ENCODE results near the gene FAF1. TPM values are rescaled to one million over a fixed set of nuclear protein-coding genes. Genes with fewer than 3 reads are reported as not detected.

FAF1 gene
- total and polyA plus RNA-seq, 2 of the 8 experiments (the other 6 are each of a cell fraction or from before 2014, with no cell fraction given): 10.8 to 65.9 TPM

DNA sequence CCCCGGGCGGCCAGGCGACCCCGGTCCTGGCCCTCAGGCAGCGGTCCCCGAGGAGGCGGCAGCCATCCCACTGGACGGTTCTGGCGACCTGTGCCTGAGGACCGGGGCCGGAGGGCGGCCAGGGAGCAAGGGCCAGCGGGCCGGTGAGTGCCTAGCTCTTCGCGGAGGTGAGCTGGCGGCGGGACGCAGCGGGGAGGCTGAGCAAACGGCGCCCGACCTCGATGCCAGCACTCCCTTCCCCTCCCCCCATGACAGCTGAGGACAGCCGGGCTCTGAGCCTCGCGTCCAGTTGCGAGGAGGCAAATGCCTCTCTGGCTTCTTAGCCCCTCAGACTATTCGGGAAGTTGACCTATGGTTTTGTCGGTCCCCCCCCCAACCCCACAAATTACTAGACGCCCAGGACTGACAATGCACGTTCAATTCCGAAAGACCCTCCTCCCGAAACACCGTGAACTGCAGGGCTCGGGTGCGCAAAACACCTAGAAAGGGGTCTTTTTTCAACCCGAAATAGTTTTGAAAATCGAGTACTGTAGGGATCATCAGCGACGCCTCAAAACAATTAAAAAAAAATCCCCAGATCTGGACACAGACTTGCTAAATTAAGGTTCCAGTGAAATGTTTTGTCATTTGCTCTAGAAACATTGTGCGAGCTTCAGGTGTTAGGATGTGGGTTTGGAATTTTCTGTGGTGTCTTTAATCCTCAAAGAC lies 18.2 kb upstream of the FAF1 start:
- H3K4me2 ChIP-seq (ENCODE audit: insufficient read depth in 1 of 2, low read depth in 2 of 2, low read length in 2 of 2): peak overlapping the region; percentile 54 to 74
- CTCF ChIA-PET (ENCODE audit: partially characterized antibody): interaction anchor here (0.7 to 3.0 kb wide), 5 partner anchors 17 to 212 kb away, joined by 3 to 14 read pairs (median 7); no protein-coding TSS in a partner anchor
- H3K4ac ChIP-seq (replicated peaks; ENCODE audit: insufficient read length, low read depth, low read length): no peak overlapping the region
- no peak overlapping the region for H2BK20ac ChIP-seq (ENCODE audit: low read length)
- no peak overlapping the region for H3K18ac ChIP-seq (ENCODE audit: extremely low read depth, low read length)
- no peak overlapping the region for H3K23ac ChIP-seq (ENCODE audit: insufficient read length)
- DNase-seq (ENCODE audit: low read depth in 1 of 2, low spot score in 2 of 2) (peak; percentile 63 to 90), FAIRE-seq (no peak)
- peak overlapping the region; percentile 7 to 67 (median 32); a peak in 7 of 8 replicates for H3K4me3 ChIP-seq (ENCODE audit: extremely low read depth in 1 of 4, insufficient read depth in 2 of 4, low read depth in 3 of 4, low read length in 4 of 4)
- H4K8ac ChIP-seq (ENCODE audit: extremely low read depth, insufficient read depth, low read length): no peak overlapping the region
- no peaks in the 10 kb centered on the region for H3K79me1 ChIP-seq (ENCODE audit: low read depth, low read length)
- no peaks in the 10 kb centered on the region for H3K9me3 ChIP-seq (ENCODE audit: insufficient read depth in 2 of 2, low read depth in 1 of 2, low read length in 1 of 2)
- H4K20me1 ChIP-seq (replicated peaks in 1 of 2; ENCODE audit: control insufficient read depth in 1 of 2, insufficient read depth in 2 of 2, low read length in 2 of 2): peaks cover 7 to 8% of the 10 kb centered on the region in 2 experiments
- H2BK120ac ChIP-seq (replicated peaks; ENCODE audit: low read depth, low read length): no peak overlapping the region
- H2BK15ac ChIP-seq (ENCODE audit: low read length): no peak overlapping the region
- no peak overlapping the region for H3K56ac ChIP-seq (replicated peaks; ENCODE audit: insufficient read length, low read depth, low read length)
- peaks cover 2 to 6% (median 4%) of the 10 kb centered on the region in 4 experiments; a peak in 5 of 7 replicates for H3K4me1 ChIP-seq (replicated peaks in 1 of 4; ENCODE audit: control insufficient read depth in 3 of 4, insufficient read depth in 4 of 4, low read length in 3 of 4)
- no peaks in the 10 kb centered on the region for H3K79me2 ChIP-seq (ENCODE audit: control insufficient read depth in 1 of 2, insufficient read depth in 2 of 2, low read length in 2 of 2)
- H4K91ac ChIP-seq (replicated peaks; ENCODE audit: insufficient read length, low read length): no peak overlapping the region
- peaks cover 37 to 86% (median 58%) of the 10 kb centered on the region in 4 experiments for H3K27me3 ChIP-seq (replicated peaks in 1 of 4; ENCODE audit: control insufficient read depth in 3 of 4, extremely low read depth in 1 of 4, insufficient read depth in 3 of 4, low read length in 3 of 4)
- POLR2A ChIA-PET (ENCODE audit: partially characterized antibody): interaction anchor here (0.7 to 1.4 kb wide), 3 partner anchors 8 to 563 kb away, joined by 3 to 4 read pairs (median 4); partner anchors contain the start of gene CDKN2C
- no peak overlapping the region for H2AK5ac ChIP-seq (ENCODE audit: low read depth, low read length)
- no peak overlapping the region for H2AFZ ChIP-seq (ENCODE audit: low read length)
- no peak overlapping the region for H4K5ac ChIP-seq (ENCODE audit: insufficient read length, low read depth, low read length)
- H3K27ac ChIP-seq (ENCODE audit: low read depth, low read length): no peak overlapping the region
- no peak overlapping the region for H2BK5ac ChIP-seq (ENCODE audit: low read depth, low read length)
- H3K14ac ChIP-seq (ENCODE audit: insufficient read length): no peak overlapping the region
- WGBS, 2 experiments (ENCODE audit: extremely low coverage in 1 of 2, insufficient coverage in 1 of 2, insufficient read length in 1 of 2, insufficient replicate concordance in 2 of 2, low coverage in 1 of 2, low lambda C conversion rate in 2 of 2, missing lambda C conversion rate in 1 of 2): 1% methylated on average over 32 of the region's 42 CpGs; no CpG with 5 or more reads in 1 of the 2 experiments
- no peaks in the 10 kb centered on the region for H3K36me3 ChIP-seq (ENCODE audit: control insufficient read depth in 2 of 4, insufficient read depth in 4 of 4, low read length in 3 of 4)
- H3K23me2 ChIP-seq (ENCODE audit: low read depth, low read length): peaks cover 3% of the 10 kb centered on the region; the same call in 1 of the 2 replicates
- H3K9ac ChIP-seq (replicated peaks in 1 of 4; ENCODE audit: extremely low read depth in 1 of 4, low read depth in 3 of 4, low read length in 3 of 4): no peak overlapping the region
- no peak overlapping the region for H2BK12ac ChIP-seq (ENCODE audit: low read depth, low read length)
- TF ChIP-seq, protein P1, sequence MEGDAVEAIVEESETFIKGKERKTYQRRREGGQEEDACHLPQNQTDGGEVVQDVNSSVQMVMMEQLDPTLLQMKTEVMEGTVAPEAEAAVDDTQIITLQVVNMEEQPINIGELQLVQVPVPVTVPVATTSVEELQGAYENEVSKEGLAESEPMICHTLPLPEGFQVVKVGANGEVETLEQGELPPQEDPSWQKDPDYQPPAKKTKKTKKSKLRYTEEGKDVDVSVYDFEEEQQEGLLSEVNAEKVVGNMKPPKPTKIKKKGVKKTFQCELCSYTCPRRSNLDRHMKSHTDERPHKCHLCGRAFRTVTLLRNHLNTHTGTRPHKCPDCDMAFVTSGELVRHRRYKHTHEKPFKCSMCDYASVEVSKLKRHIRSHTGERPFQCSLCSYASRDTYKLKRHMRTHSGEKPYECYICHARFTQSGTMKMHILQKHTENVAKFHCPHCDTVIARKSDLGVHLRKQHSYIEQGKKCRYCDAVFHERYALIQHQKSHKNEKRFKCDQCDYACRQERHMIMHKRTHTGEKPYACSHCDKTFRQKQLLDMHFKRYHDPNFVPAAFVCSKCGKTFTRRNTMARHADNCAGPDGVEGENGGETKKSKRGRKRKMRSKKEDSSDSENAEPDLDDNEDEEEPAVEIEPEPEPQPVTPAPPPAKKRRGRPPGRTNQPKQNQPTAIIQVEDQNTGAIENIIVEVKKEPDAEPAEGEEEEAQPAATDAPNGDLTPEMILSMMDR (IDR thresholded peaks at IDR 0.05; ENCODE audit: control extremely low read depth in 1 of 3, insufficient read depth in 1 of 3, low read depth in 1 of 3, low read length in 3 of 3): no peak
- TF ChIP-seq SUZ12 (IDR thresholded peaks at IDR 0.05; ENCODE audit: low read length): peak; percentile 93
- peak; percentile 82 for TF ChIP-seq RNF2 (IDR thresholded peaks at IDR 0.05; ENCODE audit: borderline replicate concordance, low read depth, low read length, missing control alignments, poor library complexity, severe bottlenecking)
- peak in 1 of 2 experiments; percentile 51; a peak in 1 of 3 replicates for TF ChIP-seq EP300 (IDR thresholded peaks at IDR 0.05; ENCODE audit: borderline replicate concordance in 1 of 2, low read depth in 2 of 2, low read length in 2 of 2)
- TF ChIP-seq, protein P2, sequence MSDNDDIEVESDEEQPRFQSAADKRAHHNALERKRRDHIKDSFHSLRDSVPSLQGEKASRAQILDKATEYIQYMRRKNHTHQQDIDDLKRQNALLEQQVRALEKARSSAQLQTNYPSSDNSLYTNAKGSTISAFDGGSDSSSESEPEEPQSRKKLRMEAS (IDR thresholded peaks at IDR 0.05): peak; percentile 77
- no peak for TF ChIP-seq HDAC6 (IDR thresholded peaks at IDR 0.05; ENCODE audit: low read depth, low read length)
- peak; percentile 21 for TF ChIP-seq NANOG (IDR thresholded peaks at IDR 0.05; ENCODE audit: insufficient read depth, low read depth, low read length, poor library complexity, severe bottlenecking)

Data from H1 (cell line).